Endodermal cell (in vitro differentiated cells): ENCODE results near the gene DSTN. TPM values are rescaled to one million over a fixed set of nuclear protein-coding genes. Genes with fewer than 3 reads are reported as not detected.
A peak's percentile ranks its signal among the peaks of the same experiment; 100 is the strongest.

ENCODE experiments used
- DNase-seq: peaks from one replicate; pipeline ENCODE4 v3.0.0-alpha.2; 2017
- H3K27ac ChIP-seq: 2 replicates; pipeline ENCODE4 v1.5.1; 2013; ENCODE audit warnings: mild to moderate bottlenecking, low read depth, low read length, moderate library complexity
- H3K27me3 ChIP-seq: 2 replicates; pipeline ENCODE4 v1.6.1; 2013; ENCODE audit warnings: mild to moderate bottlenecking, low read length, moderate library complexity; ENCODE audit not compliant: insufficient read depth, control insufficient read depth, poor library complexity, severe bottlenecking
- H3K36me3 ChIP-seq: 2 replicates; pipeline ENCODE4 v1.7.0; 2013; ENCODE audit warnings: mild to moderate bottlenecking, low read length, moderate library complexity; ENCODE audit not compliant: control insufficient read depth, insufficient read depth
- H3K4me1 ChIP-seq: one replicate; pipeline ENCODE4 v1.7.0; 2013; ENCODE audit warnings: low read length; ENCODE audit not compliant: control insufficient read depth, insufficient read depth
- H3K4me3 ChIP-seq: 2 replicates; pipeline ENCODE4 v1.5.1; 2013; ENCODE audit warnings: mild to moderate bottlenecking, low read length, moderate library complexity
- H3K9ac ChIP-seq: 2 replicates; pipeline ENCODE4 v1.6.1; 2013; ENCODE audit warnings: mild to moderate bottlenecking, low read length, moderate library complexity; ENCODE audit not compliant: poor library complexity, severe bottlenecking; ENCODE audit errors: extremely low read depth
- H3K9me3 ChIP-seq: 2 replicates; pipeline ENCODE4 v1.6.1; 2013; ENCODE audit warnings: mild to moderate bottlenecking, low read length, moderate library complexity; ENCODE audit not compliant: control insufficient read depth
- H3K27ac Mint-ChIP-seq: 2 replicates; pipeline ENCODE4 v1.8.0; 2020; ENCODE audit warnings: mixed read lengths
- H3K27me3 Mint-ChIP-seq: 2 replicates; pipeline ENCODE4 v1.8.0; 2021; ENCODE audit warnings: mild to moderate bottlenecking, mixed read lengths; ENCODE audit not compliant: insufficient read depth
- H3K36me3 Mint-ChIP-seq: 2 replicates; pipeline ENCODE4 v1.8.0; 2020; ENCODE audit warnings: low read depth, mixed read lengths
- H3K4me1 Mint-ChIP-seq: 2 replicates; pipeline ENCODE4 v1.8.0; 2020; ENCODE audit warnings: mixed read lengths
- H3K4me3 Mint-ChIP-seq: 2 replicates; pipeline ENCODE4 v1.8.0; 2020; ENCODE audit warnings: mild to moderate bottlenecking, moderate library complexity, mixed read lengths
- H3K9me3 Mint-ChIP-seq: 2 replicates; pipeline ENCODE4 v1.8.0; 2020; ENCODE audit warnings: mild to moderate bottlenecking, mixed read lengths
- CTCF ChIP-seq: fragments of 200-600 bp; sonication (generic); conservative IDR thresholded peaks from 2 replicates; pipeline ENCODE4 v1.5.0; 2021; ENCODE audit warnings: antibody characterized with exemption, mild to moderate bottlenecking
- WGBS, 2 experiments: methylation state at CpG; one replicate each; pipeline versions ENCODE4 v1.1.5 to v1.1.7; 2013; ENCODE audit warnings: missing lambda C conversion rate in 2 of 2, mixed read lengths in 1 of 2; ENCODE audit not compliant: insufficient coverage in 1 of 2, insufficient read length in 1 of 2; 5-methylcytosine and 5-hydroxymethylcytosine counted together
- total RNA-seq, 2 donors: library from RNA; stranded (reverse); fragmentation: NEBNext Ultra II Directional in 1 of 2; extraction: Animal tissue kit (Norgen Biotek cat#: 25700) in 1 of 2; gene quantifications; 2 replicates in 1 of 2; 3 replicates in 1 of 2; pipeline ENCODE4 v1.2.1, GENCODE V29; 2021

DSTN gene
- total RNA-seq, 2 donors from 2014 or later: 196 to 204 TPM

GRCh38 chr20:17611290-17611539, 41.3 kb downstream of the DSTN start:
- Histone ChIP-seq H3K36me3 (peaks cover 37% of the 10 kb centered on the region), H3K4me1 (no peaks in the 10 kb centered on the region), H3K9ac (no peak overlapping the region), H3K4me3 (no peak overlapping the region), H3K27me3 (no peaks in the 10 kb centered on the region), H3K27ac (no peak overlapping the region), H3K9me3 (no peaks in the 10 kb centered on the region)
- H3K4me3 Mint-ChIP-seq: no peak overlapping the region
- H3K4me1 Mint-ChIP-seq: peaks cover 3% of the 10 kb centered on the region
- DNase-seq: peak; percentile 81
- WGBS, 2 experiments: 67 to 78% methylated on average over 3 to 6 of the region's 6 CpGs
- H3K27ac Mint-ChIP-seq: peak overlapping the region; percentile 48
- H3K36me3 Mint-ChIP-seq: peaks cover 21% of the 10 kb centered on the region
- no peaks in the 10 kb centered on the region for H3K9me3 Mint-ChIP-seq
- TF ChIP-seq CTCF: no peak
- no peaks in the 10 kb centered on the region for H3K27me3 Mint-ChIP-seq

- 93 to 98% methylated on average over 10 to 26 of the region's 26 CpGs for WGBS, 2 experiments
- H3K4me1 Mint-ChIP-seq: peaks cover 3% of the 10 kb centered on the region
- DNase-seq: peak; percentile 61
- Histone ChIP-seq H3K4me1 (no peaks in the 10 kb centered on the region), H3K9ac (no peak overlapping the region), H3K9me3 (no peaks in the 10 kb centered on the region), H3K36me3 (peaks cover 37% of the 10 kb centered on the region), H3K4me3 (no peak overlapping the region), H3K27ac (no peak overlapping the region), H3K27me3 (no peaks in the 10 kb centered on the region)
- H3K4me3 Mint-ChIP-seq: no peak overlapping the region
- peaks cover 19% of the 10 kb centered on the region for H3K36me3 Mint-ChIP-seq
- H3K27me3 Mint-ChIP-seq: no peaks in the 10 kb centered on the region
- TF ChIP-seq CTCF: peak; percentile 59
- peak overlapping the region; percentile 91 for H3K27ac Mint-ChIP-seq
- no peaks in the 10 kb centered on the region for H3K9me3 Mint-ChIP-seq
Observed at GRCh38 chr20:17611540-17612286, 41.8 kb downstream of the DSTN start.

GRCh38 chr20:17612287-17612991, 42.6 kb downstream of the DSTN start:
- no peak overlapping the region for H3K27ac ChIP-seq
- no peaks in the 10 kb centered on the region for H3K27me3 Mint-ChIP-seq
- no peaks in the 10 kb centered on the region for H3K4me1 ChIP-seq
- H3K9me3 Mint-ChIP-seq: no peaks in the 10 kb centered on the region
- no peaks in the 10 kb centered on the region for H3K27me3 ChIP-seq
- H3K9ac ChIP-seq: no peak overlapping the region
- DNase-seq: peak; percentile 62
- H3K36me3 ChIP-seq: peaks cover 37% of the 10 kb centered on the region
- no peaks in the 10 kb centered on the region for H3K9me3 ChIP-seq
- H3K4me3 Mint-ChIP-seq: no peak overlapping the region
- no peak overlapping the region for H3K4me3 ChIP-seq
- H3K27ac Mint-ChIP-seq: peak overlapping the region; percentile 91
- H3K4me1 Mint-ChIP-seq: peaks cover 3% of the 10 kb centered on the region
- 95% methylated on average over 10 to 16 of the region's 16 CpGs for WGBS, 2 experiments
- H3K36me3 Mint-ChIP-seq: peaks cover 19% of the 10 kb centered on the region
- no peak for TF ChIP-seq CTCF
